ENCODE results near the gene SEM1.

The SEM1 gene

GRCh38 chr7:96676919-96677318 is 32.7 kb downstream of the SEM1 start:
- ChIA-PET CTCF (no interaction called here), POLR2A (no interaction called here)
- no peak overlapping the region for H3K27ac ChIP-seq (ENCODE audit: insufficient read depth in 1 of 2, low read depth in 1 of 2, low read length in 2 of 2, poor library complexity in 1 of 2, severe bottlenecking in 2 of 2)
- H3K4me1 ChIP-seq (ENCODE audit: control extremely low read depth in 1 of 4, control insufficient read depth in 4 of 4, insufficient read depth in 4 of 4, low read length in 3 of 4) = no peaks in the 10 kb centered on the region
- H3K4me3 ChIP-seq (ENCODE audit: control insufficient read depth in 1 of 7, extremely low read depth in 1 of 7, insufficient read depth in 4 of 7, low read depth in 2 of 7, low read length in 6 of 7) = no peak overlapping the region
- WGBS (ENCODE audit: insufficient coverage) = 100% methylated on average over 4 of the region's 5 CpGs
- no peaks in the 10 kb centered on the region for H3K9me3 ChIP-seq (ENCODE audit: control extremely low read depth in 1 of 5, control insufficient read depth in 4 of 5, insufficient read depth in 2 of 5, low read depth in 1 of 5, low read length in 4 of 5)
- DNase-seq = no peak
- no peaks in the 10 kb centered on the region for H3K27me3 ChIP-seq (replicated peaks in 2 of 5; ENCODE audit: control insufficient read depth in 4 of 5, insufficient read depth in 5 of 5, low read length in 4 of 5)
- peaks cover 0 to 5% (median 1%) of the 10 kb centered on the region in 4 experiments for H3K36me3 ChIP-seq (ENCODE audit: control insufficient read depth in 4 of 4, insufficient read depth in 4 of 4, low read length in 3 of 4)

DNA sequence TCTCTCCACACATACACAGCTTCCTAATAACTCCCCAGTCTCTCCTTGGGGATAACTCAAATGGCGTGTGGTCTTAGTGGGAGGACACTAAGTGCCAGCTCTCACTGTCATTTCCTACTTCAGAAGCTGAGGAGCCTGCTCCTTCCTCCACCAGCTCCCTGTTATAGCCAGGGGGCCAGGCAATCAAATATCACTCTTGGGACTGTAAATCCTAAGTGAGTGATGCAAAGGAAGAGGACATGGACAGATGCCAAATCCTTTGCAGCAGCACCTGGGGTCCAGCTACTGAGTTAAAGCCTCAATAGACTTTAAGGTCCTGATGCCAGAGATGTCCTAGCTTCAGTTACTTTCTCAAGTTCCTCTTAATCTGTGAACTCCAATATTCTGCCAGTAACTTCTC is 34.1 kb downstream of the SEM1 start:
- H3K9me3 ChIP-seq (ENCODE audit: control extremely low read depth in 1 of 5, control insufficient read depth in 4 of 5, insufficient read depth in 2 of 5, low read depth in 1 of 5, low read length in 4 of 5) = no peaks in the 10 kb centered on the region
- ChIA-PET CTCF (no interaction called here), POLR2A (no interaction called here)
- DNase-seq = no peak
- H3K27me3 ChIP-seq (replicated peaks in 2 of 5; ENCODE audit: control insufficient read depth in 4 of 5, insufficient read depth in 5 of 5, low read length in 4 of 5) = no peaks in the 10 kb centered on the region
- H3K4me3 ChIP-seq (ENCODE audit: control insufficient read depth in 1 of 7, extremely low read depth in 1 of 7, insufficient read depth in 4 of 7, low read depth in 2 of 7, low read length in 6 of 7) = no peak overlapping the region
- H3K36me3 ChIP-seq (ENCODE audit: control insufficient read depth in 4 of 4, insufficient read depth in 4 of 4, low read length in 3 of 4) = peaks cover 0 to 8% (median 1%) of the 10 kb centered on the region in 4 experiments
- no peaks in the 10 kb centered on the region for H3K4me1 ChIP-seq (ENCODE audit: control extremely low read depth in 1 of 4, control insufficient read depth in 4 of 4, insufficient read depth in 4 of 4, low read length in 3 of 4)
- H3K27ac ChIP-seq (ENCODE audit: insufficient read depth in 1 of 2, low read depth in 1 of 2, low read length in 2 of 2, poor library complexity in 1 of 2, severe bottlenecking in 2 of 2) = no peak overlapping the region
- WGBS (ENCODE audit: insufficient coverage) = 100% methylated on average over 1 of the region's 1 CpG

- no peak for DNase-seq
- ChIA-PET POLR2A (no interaction called here), CTCF (no interaction called here)
- Histone ChIP-seq H3K4me3 (ENCODE audit: control insufficient read depth in 1 of 7, extremely low read depth in 1 of 7, insufficient read depth in 4 of 7, low read depth in 2 of 7, low read length in 6 of 7) (no peak overlapping the region), H3K27ac (ENCODE audit: insufficient read depth in 1 of 2, low read depth in 1 of 2, low read length in 2 of 2, poor library complexity in 1 of 2, severe bottlenecking in 2 of 2) (no peak overlapping the region), H3K36me3 (ENCODE audit: control insufficient read depth in 4 of 4, insufficient read depth in 4 of 4, low read length in 3 of 4) (peaks cover 0 to 8% (median 1%) of the 10 kb centered on the region in 4 experiments), H3K4me1 (ENCODE audit: control extremely low read depth in 1 of 4, control insufficient read depth in 4 of 4, insufficient read depth in 4 of 4, low read length in 3 of 4) (no peaks in the 10 kb centered on the region), H3K27me3 (replicated peaks in 2 of 5; ENCODE audit: control insufficient read depth in 4 of 5, insufficient read depth in 5 of 5, low read length in 4 of 5) (no peaks in the 10 kb centered on the region), H3K9me3 (ENCODE audit: control extremely low read depth in 1 of 5, control insufficient read depth in 4 of 5, insufficient read depth in 2 of 5, low read depth in 1 of 5, low read length in 4 of 5) (no peaks in the 10 kb centered on the region)
- WGBS (ENCODE audit: insufficient coverage) = 100% methylated on average over 2 of the region's 4 CpGs
Measured at GRCh38 chr7:96674565-96674964, 35.1 kb downstream of the SEM1 start.

DNA sequence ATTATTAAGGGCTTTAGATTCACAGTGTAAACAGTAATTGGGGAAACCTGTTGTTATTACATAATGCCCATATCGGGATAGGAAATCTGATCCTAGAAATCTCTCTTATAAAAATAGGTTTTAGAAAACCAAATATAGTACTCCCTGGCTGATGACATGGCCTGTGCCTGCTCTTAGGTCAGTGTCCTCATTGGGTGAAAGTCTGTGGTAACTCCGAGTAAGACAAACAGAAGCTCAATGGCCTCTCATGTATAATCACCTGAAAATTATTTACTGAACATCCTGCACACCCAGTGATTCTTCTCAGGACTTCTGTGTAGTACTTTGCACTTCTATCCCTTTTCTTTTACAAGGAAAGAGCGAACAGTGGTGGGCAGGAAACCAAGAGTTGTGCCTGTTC is 37.8 kb downstream of the SEM1 start:
- Histone ChIP-seq H3K9me3 (ENCODE audit: control extremely low read depth in 1 of 5, control insufficient read depth in 4 of 5, insufficient read depth in 2 of 5, low read depth in 1 of 5, low read length in 4 of 5) (no peaks in the 10 kb centered on the region), H3K36me3 (ENCODE audit: control insufficient read depth in 4 of 4, insufficient read depth in 4 of 4, low read length in 3 of 4) (peaks cover 0 to 8% (median 1%) of the 10 kb centered on the region in 4 experiments), H3K27me3 (replicated peaks in 2 of 5; ENCODE audit: control insufficient read depth in 4 of 5, insufficient read depth in 5 of 5, low read length in 4 of 5) (no peaks in the 10 kb centered on the region), H3K4me3 (ENCODE audit: control insufficient read depth in 1 of 7, extremely low read depth in 1 of 7, insufficient read depth in 4 of 7, low read depth in 2 of 7, low read length in 6 of 7) (no peak overlapping the region), H3K4me1 (ENCODE audit: control extremely low read depth in 1 of 4, control insufficient read depth in 4 of 4, insufficient read depth in 4 of 4, low read length in 3 of 4) (no peaks in the 10 kb centered on the region), H3K27ac (ENCODE audit: insufficient read depth in 1 of 2, low read depth in 1 of 2, low read length in 2 of 2, poor library complexity in 1 of 2, severe bottlenecking in 2 of 2) (no peak overlapping the region)
- DNase-seq = no peak
- ChIA-PET POLR2A (interaction anchor here (0.6 kb wide), 1 partner anchor 28 kb away, joined by 3 read pairs; no protein-coding TSS in a partner anchor), CTCF (interaction anchor here (0.6 to 0.7 kb wide), 2 partner anchors 313 to 441 kb away, joined by 3 read pairs; no protein-coding TSS in a partner anchor)
- 100% methylated on average over 2 of the region's 3 CpGs for WGBS (ENCODE audit: insufficient coverage)

GRCh38 chr7:96670338-96671289 is 39.0 kb downstream of the SEM1 start:
- DNase-seq = no peak
- Histone ChIP-seq H3K36me3 (ENCODE audit: control insufficient read depth in 4 of 4, insufficient read depth in 4 of 4, low read length in 3 of 4) (peaks cover 0 to 8% (median 1%) of the 10 kb centered on the region in 4 experiments), H3K27me3 (replicated peaks in 2 of 5; ENCODE audit: control insufficient read depth in 4 of 5, insufficient read depth in 5 of 5, low read length in 4 of 5) (no peaks in the 10 kb centered on the region), H3K9me3 (ENCODE audit: control extremely low read depth in 1 of 5, control insufficient read depth in 4 of 5, insufficient read depth in 2 of 5, low read depth in 1 of 5, low read length in 4 of 5) (no peaks in the 10 kb centered on the region), H3K4me3 (ENCODE audit: control insufficient read depth in 1 of 7, extremely low read depth in 1 of 7, insufficient read depth in 4 of 7, low read depth in 2 of 7, low read length in 6 of 7) (no peak overlapping the region), H3K4me1 (ENCODE audit: control extremely low read depth in 1 of 4, control insufficient read depth in 4 of 4, insufficient read depth in 4 of 4, low read length in 3 of 4) (no peaks in the 10 kb centered on the region), H3K27ac (ENCODE audit: insufficient read depth in 1 of 2, low read depth in 1 of 2, low read length in 2 of 2, poor library complexity in 1 of 2, severe bottlenecking in 2 of 2) (no peak overlapping the region)
- ChIA-PET POLR2A (no interaction called here), CTCF (no interaction called here)
- WGBS (ENCODE audit: insufficient coverage) = 100% methylated on average over 2 of the region's 3 CpGs

DNA sequence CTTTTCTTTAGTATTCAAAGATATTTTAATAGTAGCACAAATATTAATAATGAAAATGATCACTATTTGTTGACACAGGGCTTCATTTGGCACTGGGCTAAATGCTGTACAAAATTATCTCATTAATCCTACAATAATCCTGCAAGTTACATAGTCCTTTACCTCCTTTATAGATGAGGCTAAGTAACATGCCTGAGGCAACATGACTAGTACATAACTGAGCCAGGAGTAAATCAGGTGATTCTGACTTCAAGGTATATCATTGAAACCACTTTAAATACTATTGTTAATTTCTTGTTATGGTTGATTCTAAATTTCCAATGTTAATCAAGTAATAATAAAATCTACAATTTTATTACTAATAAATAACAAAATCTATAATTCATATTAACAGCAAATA is 39.8 kb downstream of the SEM1 start:
- Histone ChIP-seq H3K9me3 (ENCODE audit: control extremely low read depth in 1 of 5, control insufficient read depth in 4 of 5, insufficient read depth in 2 of 5, low read depth in 1 of 5, low read length in 4 of 5) (no peaks in the 10 kb centered on the region), H3K27ac (ENCODE audit: insufficient read depth in 1 of 2, low read depth in 1 of 2, low read length in 2 of 2, poor library complexity in 1 of 2, severe bottlenecking in 2 of 2) (no peak overlapping the region), H3K4me1 (ENCODE audit: control extremely low read depth in 1 of 4, control insufficient read depth in 4 of 4, insufficient read depth in 4 of 4, low read length in 3 of 4) (no peaks in the 10 kb centered on the region), H3K4me3 (ENCODE audit: control insufficient read depth in 1 of 7, extremely low read depth in 1 of 7, insufficient read depth in 4 of 7, low read depth in 2 of 7, low read length in 6 of 7) (no peak overlapping the region), H3K27me3 (replicated peaks in 2 of 5; ENCODE audit: control insufficient read depth in 4 of 5, insufficient read depth in 5 of 5, low read length in 4 of 5) (no peaks in the 10 kb centered on the region), H3K36me3 (ENCODE audit: control insufficient read depth in 4 of 4, insufficient read depth in 4 of 4, low read length in 3 of 4) (peaks cover 0 to 8% (median 1%) of the 10 kb centered on the region in 4 experiments)
- ChIA-PET CTCF (no interaction called here), POLR2A (no interaction called here)
- no peak for DNase-seq

GRCh38 chr7:96667026-96667425 is 42.6 kb downstream of the SEM1 start:
- Histone ChIP-seq H3K4me3 (ENCODE audit: control insufficient read depth in 1 of 7, extremely low read depth in 1 of 7, insufficient read depth in 4 of 7, low read depth in 2 of 7, low read length in 6 of 7) (no peak overlapping the region), H3K9me3 (ENCODE audit: control extremely low read depth in 1 of 5, control insufficient read depth in 4 of 5, insufficient read depth in 2 of 5, low read depth in 1 of 5, low read length in 4 of 5) (no peaks in the 10 kb centered on the region), H3K36me3 (ENCODE audit: control insufficient read depth in 4 of 4, insufficient read depth in 4 of 4, low read length in 3 of 4) (peaks cover 0 to 4% (median 0%) of the 10 kb centered on the region in 4 experiments), H3K27ac (ENCODE audit: insufficient read depth in 1 of 2, low read depth in 1 of 2, low read length in 2 of 2, poor library complexity in 1 of 2, severe bottlenecking in 2 of 2) (no peak overlapping the region), H3K4me1 (ENCODE audit: control extremely low read depth in 1 of 4, control insufficient read depth in 4 of 4, insufficient read depth in 4 of 4, low read length in 3 of 4) (peaks cover 0 to 7% (median 6%) of the 10 kb centered on the region in 4 experiments), H3K27me3 (replicated peaks in 2 of 5; ENCODE audit: control insufficient read depth in 4 of 5, insufficient read depth in 5 of 5, low read length in 4 of 5) (no peaks in the 10 kb centered on the region)
- POLR2A ChIA-PET = no interaction called here
- no peak for DNase-seq
- WGBS (ENCODE audit: insufficient coverage) = 89% methylated on average over 5 of the region's 5 CpGs
- CTCF ChIA-PET = no interaction called here

All from common myeloid progenitor, CD34-positive (primary cell).